Mammary epithelial cell (primary cell): ENCODE measurements around the gene CHN2.

Experiments
- EZH2 ChIP-seq: IDR thresholded peaks from 2 replicates; pipeline ENCODE4 v1.6.1; 2012; ENCODE audit warnings: low read length, inconsistent platforms, borderline replicate concordance
- TF ChIP-seq, protein P1 (sequence below), 2 donors: IDR thresholded peaks in 1 of 2; conservative IDR thresholded peaks in 1 of 2; 2 replicates each; pipeline ENCODE4 v1.5.1; 2011 to 2012; ENCODE audit warnings: inconsistent platforms in 2 of 2, low read length in 2 of 2, mild to moderate bottlenecking in 2 of 2, control low read depth in 1 of 2, low read depth in 1 of 2; ENCODE audit not compliant: insufficient read depth in 1 of 2; ENCODE audit errors: extremely low read depth in 1 of 2

GRCh38 chr7:29236649-29237048 lies 42.1 kb downstream of the CHN2 start:
- TF ChIP-seq, protein P1, sequence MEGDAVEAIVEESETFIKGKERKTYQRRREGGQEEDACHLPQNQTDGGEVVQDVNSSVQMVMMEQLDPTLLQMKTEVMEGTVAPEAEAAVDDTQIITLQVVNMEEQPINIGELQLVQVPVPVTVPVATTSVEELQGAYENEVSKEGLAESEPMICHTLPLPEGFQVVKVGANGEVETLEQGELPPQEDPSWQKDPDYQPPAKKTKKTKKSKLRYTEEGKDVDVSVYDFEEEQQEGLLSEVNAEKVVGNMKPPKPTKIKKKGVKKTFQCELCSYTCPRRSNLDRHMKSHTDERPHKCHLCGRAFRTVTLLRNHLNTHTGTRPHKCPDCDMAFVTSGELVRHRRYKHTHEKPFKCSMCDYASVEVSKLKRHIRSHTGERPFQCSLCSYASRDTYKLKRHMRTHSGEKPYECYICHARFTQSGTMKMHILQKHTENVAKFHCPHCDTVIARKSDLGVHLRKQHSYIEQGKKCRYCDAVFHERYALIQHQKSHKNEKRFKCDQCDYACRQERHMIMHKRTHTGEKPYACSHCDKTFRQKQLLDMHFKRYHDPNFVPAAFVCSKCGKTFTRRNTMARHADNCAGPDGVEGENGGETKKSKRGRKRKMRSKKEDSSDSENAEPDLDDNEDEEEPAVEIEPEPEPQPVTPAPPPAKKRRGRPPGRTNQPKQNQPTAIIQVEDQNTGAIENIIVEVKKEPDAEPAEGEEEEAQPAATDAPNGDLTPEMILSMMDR (conservative IDR thresholded peaks at IDR 0.05 in 1 of 2, IDR thresholded peaks at IDR 0.05 in 1 of 2; ENCODE audit: extremely low read depth in 1 of 2, insufficient read depth in 1 of 2, low read depth in 1 of 2, low read length in 2 of 2) = no peak
- no peak for TF ChIP-seq EZH2
